SK-N-MC (cell line): ENCODE measurements around the gene RNF215.

ENCODE experiments used
- DNase-seq: peaks from one replicate; pipeline ENCODE4 v3.0.0-alpha.2; 2011; ENCODE audit warnings: low read depth, low spot score
- H3K27ac ChIP-seq: fragments of 200-600 bp; sonication (generic); 2 replicates; pipeline ENCODE4 v1.5.1; 2016; ENCODE audit warnings: mixed run types
- H3K36me3 ChIP-seq: fragments of 200-600 bp; sonication (generic); 2 replicates; pipeline ENCODE4 v1.6.1; 2017; ENCODE audit warnings: antibody characterized with exemption, low read length, mixed read lengths; ENCODE audit not compliant: insufficient read depth
- H3K4me3 ChIP-seq: fragments of 200-600 bp; sonication (generic); 2 replicates; pipeline ENCODE4 v1.5.1; 2016
- H3K9ac ChIP-seq: fragments of 200-600 bp; sonication (generic); 2 replicates; pipeline ENCODE4 v1.8.0; 2017; ENCODE audit warnings: mixed run types, mixed read lengths; ENCODE audit not compliant: insufficient read length
- H3K9me3 ChIP-seq: fragments of 200-600 bp; sonication (generic); 2 replicates; pipeline ENCODE4 v1.6.1; 2017; ENCODE audit warnings: low read depth, mild to moderate bottlenecking, antibody characterized with exemption, low read length, moderate library complexity, mixed read lengths
- EZH2 ChIP-seq: fragments of 200-600 bp; sonication (generic); IDR thresholded peaks from one replicate; pipeline ENCODE4 v1.6.1; 2017; ENCODE audit warnings: antibody characterized with exemption
- FOXP2 ChIP-seq: optimal IDR thresholded peaks from 2 replicates; pipeline ENCODE3; 2011; ENCODE audit warnings: mild to moderate bottlenecking, moderate library complexity; ENCODE audit not compliant: insufficient read depth; ENCODE audit errors: extremely low read length, control extremely low read depth
- POLR2AphosphoS5 ChIP-seq: IDR thresholded peaks from 2 replicates; pipeline ENCODE4 v1.6.1; 2012; ENCODE audit warnings: mild to moderate bottlenecking, low read depth, low read length, borderline replicate concordance

The RNF215 gene

DNA sequence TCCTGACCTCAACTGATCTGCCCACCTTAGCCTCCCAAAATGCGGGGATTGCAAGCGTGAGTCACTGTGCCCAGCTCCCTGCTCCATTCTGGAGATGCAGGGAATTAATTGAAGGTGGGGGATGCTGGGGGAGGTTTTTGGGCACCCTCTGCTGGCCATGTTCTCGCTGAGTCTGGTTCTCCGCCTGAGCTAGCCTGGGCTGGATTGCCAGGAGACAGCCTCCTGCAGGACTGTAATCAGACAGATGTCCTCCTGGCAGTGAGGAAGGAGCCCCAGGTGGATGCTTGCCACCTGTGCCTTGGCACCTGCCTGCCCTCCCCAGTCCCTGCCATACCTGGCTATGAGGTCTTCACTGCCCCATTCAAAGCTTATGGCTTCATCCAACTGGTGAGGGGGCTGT lies 43.7 kb upstream of the RNF215 start:
- peaks cover 9% of the 10 kb centered on the region; the same call in 1 of the 2 replicates for H3K36me3 ChIP-seq
- no peak overlapping the region for H3K27ac ChIP-seq
- no peak overlapping the region for H3K4me3 ChIP-seq
- H3K9ac ChIP-seq, result no peak overlapping the region
- H3K9me3 ChIP-seq, result no peaks in the 10 kb centered on the region
- TF ChIP-seq EZH2 (no peak), POLR2AphosphoS5 (no peak), FOXP2 (no peak)
- no peak for DNase-seq

DNA sequence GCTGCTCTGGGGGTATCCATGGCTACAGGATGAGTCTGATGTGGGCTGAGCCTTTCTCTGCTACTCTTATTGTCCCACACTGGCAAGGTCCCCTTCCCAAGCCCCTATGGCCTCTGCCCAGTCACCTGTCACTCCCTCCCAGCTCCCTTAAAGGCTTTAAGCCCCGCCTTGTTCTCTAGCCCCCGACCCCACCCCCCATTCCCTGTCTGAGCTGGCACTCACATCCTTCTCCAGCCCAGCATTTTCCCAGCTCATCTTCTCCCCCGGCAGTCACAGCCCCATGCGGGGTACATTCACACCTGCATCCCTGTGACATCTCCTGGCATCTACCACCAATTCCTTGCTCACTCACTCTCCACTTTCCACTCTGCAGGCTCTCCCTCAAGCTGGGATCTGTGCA lies 42.7 kb upstream of the RNF215 start:
- Histone ChIP-seq H3K36me3 (peaks cover 9% of the 10 kb centered on the region; the same call in 1 of the 2 replicates), H3K4me3 (no peak overlapping the region), H3K27ac (no peak overlapping the region), H3K9ac (no peak overlapping the region), H3K9me3 (no peaks in the 10 kb centered on the region)
- TF ChIP-seq EZH2 (no peak), POLR2AphosphoS5 (no peak), FOXP2 (no peak)
- DNase-seq, result no peak

DNA sequence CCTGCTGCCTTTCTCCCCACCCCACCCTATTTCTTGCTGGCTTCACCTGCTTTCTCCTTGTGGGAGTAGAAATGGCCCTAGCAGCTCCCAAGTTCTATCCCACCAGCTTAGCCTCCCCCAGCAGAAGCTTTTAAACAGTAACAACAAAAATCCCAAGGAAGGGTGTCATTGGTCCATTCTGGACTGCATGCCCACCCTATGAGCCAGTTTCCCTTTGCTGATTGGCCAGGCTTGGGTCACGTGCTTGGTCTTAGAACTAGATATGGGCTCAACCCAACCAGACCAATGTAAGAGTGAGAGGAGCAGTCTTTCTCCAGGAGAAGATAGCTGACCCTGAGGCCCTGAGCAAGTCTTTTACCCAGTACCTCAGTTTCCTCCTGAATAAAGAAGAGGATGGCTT lies 40.7 kb upstream of the RNF215 start:
- peaks cover 9% of the 10 kb centered on the region; the same call in 1 of the 2 replicates for H3K36me3 ChIP-seq
- no peak overlapping the region for H3K4me3 ChIP-seq
- DNase-seq, result no peak
- no peak for TF ChIP-seq POLR2AphosphoS5
- no peak for TF ChIP-seq EZH2
- no peaks in the 10 kb centered on the region for H3K9me3 ChIP-seq
- H3K9ac ChIP-seq, result no peak overlapping the region
- H3K27ac ChIP-seq, result no peak overlapping the region

DNA sequence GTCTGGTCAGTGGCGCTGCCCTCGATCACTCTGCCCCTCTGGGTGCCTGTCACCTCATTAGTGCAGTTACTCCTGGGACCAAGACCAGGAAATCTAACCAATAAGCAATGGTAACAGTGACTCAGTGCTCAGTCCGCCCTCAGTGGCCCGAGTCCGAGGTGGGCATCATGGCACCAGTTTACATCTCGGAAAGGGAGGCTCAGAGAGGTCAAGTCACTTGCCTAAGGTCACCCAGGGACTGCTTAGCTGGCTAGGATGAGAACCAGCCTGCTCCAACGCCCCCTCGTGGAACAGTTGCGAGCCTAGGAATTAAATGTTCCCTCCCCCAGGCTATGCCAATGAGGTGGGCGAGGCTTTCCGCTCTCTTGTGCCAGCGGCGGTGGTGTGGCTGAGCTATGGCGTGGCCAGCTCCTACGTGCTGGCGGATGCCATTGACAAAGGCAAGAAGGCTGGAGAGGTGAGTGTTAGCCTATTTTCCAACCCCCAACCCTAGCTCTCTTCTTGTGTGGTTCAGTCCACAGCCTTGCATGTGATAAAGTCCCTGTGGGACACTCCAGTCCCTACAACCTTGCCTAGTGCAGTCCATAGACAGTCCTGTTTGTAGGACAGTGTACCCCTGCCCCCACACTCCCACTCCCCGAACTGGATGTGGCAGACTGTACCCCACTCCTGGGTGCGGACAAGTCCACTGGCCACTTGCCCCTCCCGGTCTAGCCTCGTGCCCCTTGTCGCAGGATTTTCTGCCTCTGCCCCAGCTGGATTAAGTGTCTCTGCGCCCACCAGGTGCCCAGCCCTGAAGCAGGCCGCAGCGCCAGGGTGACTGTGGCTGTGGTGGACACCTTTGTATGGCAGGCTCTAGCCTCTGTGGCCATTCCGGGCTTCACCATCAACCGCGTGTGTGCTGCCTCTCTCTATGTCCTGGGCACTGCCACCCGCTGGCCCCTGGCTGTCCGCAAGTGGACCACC lies 39.5 kb upstream of the RNF215 start:
- TF ChIP-seq EZH2 (no peak), POLR2AphosphoS5 (no peak), FOXP2 (no peak)
- Histone ChIP-seq H3K4me3 (peak overlapping the region; percentile 85), H3K27ac (no peak overlapping the region), H3K9me3 (no peaks in the 10 kb centered on the region), H3K36me3 (peaks cover 9% of the 10 kb centered on the region; the same call in 1 of the 2 replicates), H3K9ac (peak overlapping the region; percentile 85)
- DNase-seq, result peak; percentile 47

DNA sequence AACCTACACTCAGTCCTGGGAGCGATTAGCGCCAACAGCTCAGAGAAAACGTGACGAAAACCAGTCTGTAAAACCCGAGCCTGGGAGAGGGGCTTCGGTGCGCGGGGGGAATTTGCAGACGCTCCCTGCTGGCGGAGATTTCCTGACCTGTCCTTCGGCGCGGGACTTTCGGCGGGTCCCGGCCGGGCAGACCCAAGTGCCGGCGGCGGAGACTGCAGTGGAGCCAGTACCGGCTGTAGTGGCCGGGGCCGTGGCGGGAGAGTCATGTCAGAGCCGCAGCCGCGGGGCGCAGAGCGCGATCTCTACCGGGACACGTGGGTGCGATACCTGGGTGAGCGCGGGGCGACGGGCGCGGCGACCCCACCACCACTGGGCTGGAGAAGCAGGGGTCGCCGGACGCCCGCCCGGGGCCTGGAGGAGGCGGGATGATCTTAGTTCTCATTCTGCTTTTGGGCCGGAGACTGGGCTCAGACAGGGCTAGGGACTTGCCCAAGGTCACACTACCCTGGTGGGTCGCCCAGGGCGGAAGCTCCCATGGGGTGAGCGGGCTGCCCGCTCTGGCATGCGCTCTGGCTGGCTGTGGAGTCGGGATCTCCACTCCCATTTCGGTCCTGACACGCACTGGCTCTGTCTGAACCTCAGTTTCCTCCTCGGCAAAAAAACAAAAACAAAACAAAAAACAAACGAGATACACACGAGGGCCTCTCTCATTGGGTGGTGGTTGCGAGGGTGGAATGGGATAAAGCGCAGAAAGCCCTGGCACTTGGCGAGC lies 38.6 kb upstream of the RNF215 start, which contains the start of gene MTFP1:
Gene MTFP1, plus strand, starts transcription at position 153 of the 772 bp plus-strand sequence. Its CDS starts 112 bp downstream, at position 265.
- Histone ChIP-seq H3K9ac (peak within 1 kb of the TSS; percentile 85), H3K27ac (peak within 1 kb of the TSS; percentile 86), H3K9me3 (no peaks in the 10 kb centered on the region), H3K36me3 (peaks cover 9% of the 10 kb centered on the region; the same call in 1 of the 2 replicates), H3K4me3 (peak within 1 kb of the TSS; percentile 98)
- TF ChIP-seq FOXP2, result no peak
- peak; percentile 67 for TF ChIP-seq POLR2AphosphoS5
- no peak for DNase-seq

DNA sequence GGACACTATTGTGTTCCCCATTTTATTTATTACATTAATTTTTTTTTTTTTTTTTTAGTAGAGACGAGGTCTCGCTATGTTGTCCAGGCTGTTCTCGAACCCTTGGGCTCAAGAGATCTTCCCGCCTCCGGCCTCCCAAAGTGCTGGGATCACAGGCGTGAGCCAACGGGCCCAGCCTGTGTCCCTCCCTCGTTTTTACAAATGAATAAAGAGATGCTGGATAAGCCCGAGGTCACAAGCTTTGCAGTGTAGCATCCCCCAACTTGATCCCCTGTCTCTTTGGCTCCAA lies 38.1 kb upstream of the RNF215 start:
- peaks cover 9% of the 10 kb centered on the region; the same call in 1 of the 2 replicates for H3K36me3 ChIP-seq
- H3K27ac ChIP-seq, result no peak overlapping the region

DNA sequence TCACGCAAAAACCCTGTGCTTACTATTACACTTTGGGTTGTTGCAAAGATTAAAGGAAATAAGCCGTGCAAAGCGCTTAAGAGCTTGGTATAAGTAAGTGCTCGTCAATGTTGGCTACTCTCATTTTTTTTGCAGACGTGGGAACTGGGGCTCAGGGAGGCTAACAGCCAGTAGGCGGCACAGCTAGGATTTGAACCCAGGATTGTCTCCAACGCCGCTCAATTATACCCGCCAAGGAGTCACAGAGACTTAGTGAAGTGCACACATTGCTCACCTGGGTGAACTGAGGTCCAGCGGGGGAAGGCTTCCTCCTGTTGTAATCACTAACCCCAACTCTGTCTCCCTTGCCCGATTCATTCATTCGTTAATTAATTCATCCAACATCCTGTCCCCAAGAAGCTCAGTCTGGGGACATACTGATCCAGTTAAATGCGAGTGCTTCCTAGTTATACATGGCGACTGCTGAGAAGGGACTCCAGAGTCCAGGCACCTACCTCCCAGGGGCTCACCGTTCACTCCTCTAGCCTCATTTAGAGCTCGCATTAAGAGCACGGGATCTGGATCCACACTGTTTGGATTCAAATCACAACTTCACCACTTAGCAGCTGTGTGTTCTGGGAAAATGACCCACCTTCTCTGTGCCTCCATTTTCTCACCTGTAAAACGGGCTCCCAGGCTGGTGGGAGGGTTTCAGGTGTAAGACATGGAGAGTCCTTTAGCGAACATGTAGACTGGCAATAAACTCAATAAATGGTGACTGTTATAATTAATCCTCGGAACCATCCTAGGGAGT lies 37.5 kb upstream of the RNF215 start:
- no peak for TF ChIP-seq FOXP2
- no peak for TF ChIP-seq POLR2AphosphoS5
- no peak for TF ChIP-seq EZH2
- Histone ChIP-seq H3K27ac (peak overlapping the region; percentile 86), H3K4me3 (peak overlapping the region; percentile 98), H3K36me3 (peaks cover 9% of the 10 kb centered on the region; the same call in 1 of the 2 replicates), H3K9ac (peak overlapping the region; percentile 70), H3K9me3 (no peaks in the 10 kb centered on the region)
- no peak for DNase-seq

More for the DNA sequence above, 38.1 kb upstream of the RNF215 start:
- H3K9ac ChIP-seq, result peak overlapping the region; percentile 85
- TF ChIP-seq EZH2 (no peak), POLR2AphosphoS5 (no peak), FOXP2 (no peak)
- DNase-seq, result no peak
- H3K9me3 ChIP-seq, result no peaks in the 10 kb centered on the region
- H3K4me3 ChIP-seq, result peak overlapping the region; percentile 85
